Measurements from ENCODE around the gene MPZL1.

DNA sequence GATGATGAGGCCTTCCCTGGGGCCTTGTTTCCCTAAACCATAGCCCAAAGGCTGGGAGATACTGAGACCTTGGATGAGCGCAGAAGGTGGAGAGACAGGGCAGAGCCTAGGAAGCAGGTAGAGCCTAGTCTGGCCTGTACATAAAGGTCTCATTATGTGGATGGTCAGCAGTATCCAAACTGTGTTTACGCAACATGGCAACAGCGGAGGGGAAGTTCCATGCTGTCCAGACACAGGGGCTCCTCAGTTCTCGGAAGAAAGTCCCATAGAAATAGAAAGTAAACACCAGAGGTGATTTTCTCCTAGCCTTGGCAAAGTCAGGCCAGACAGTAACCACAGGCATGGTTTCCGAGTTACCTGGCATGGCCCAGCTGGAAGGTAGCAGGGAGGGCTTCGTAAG, 42.1 kb upstream of the MPZL1 start:
- TF ChIP-seq POLR2A (IDR thresholded peaks at IDR 0.05) = no peak
- TF ChIP-seq, protein P1, sequence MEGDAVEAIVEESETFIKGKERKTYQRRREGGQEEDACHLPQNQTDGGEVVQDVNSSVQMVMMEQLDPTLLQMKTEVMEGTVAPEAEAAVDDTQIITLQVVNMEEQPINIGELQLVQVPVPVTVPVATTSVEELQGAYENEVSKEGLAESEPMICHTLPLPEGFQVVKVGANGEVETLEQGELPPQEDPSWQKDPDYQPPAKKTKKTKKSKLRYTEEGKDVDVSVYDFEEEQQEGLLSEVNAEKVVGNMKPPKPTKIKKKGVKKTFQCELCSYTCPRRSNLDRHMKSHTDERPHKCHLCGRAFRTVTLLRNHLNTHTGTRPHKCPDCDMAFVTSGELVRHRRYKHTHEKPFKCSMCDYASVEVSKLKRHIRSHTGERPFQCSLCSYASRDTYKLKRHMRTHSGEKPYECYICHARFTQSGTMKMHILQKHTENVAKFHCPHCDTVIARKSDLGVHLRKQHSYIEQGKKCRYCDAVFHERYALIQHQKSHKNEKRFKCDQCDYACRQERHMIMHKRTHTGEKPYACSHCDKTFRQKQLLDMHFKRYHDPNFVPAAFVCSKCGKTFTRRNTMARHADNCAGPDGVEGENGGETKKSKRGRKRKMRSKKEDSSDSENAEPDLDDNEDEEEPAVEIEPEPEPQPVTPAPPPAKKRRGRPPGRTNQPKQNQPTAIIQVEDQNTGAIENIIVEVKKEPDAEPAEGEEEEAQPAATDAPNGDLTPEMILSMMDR (IDR thresholded peaks at IDR 0.05) = no peak

Data from breast epithelium (tissue), 3 donors.